Esophagus muscularis mucosa (tissue), 4 donors: Measurements from ENCODE around the gene SEH1L. TPM values are rescaled to one million over a fixed set of nuclear protein-coding genes. Genes with fewer than 3 reads are reported as not detected.
"Not testable (repeated sequence)": the region's sequence is repeated elsewhere in the genome, so short reads cannot be mapped to it uniquely, and the experiment has no call there.

Experiments used
- DNase-seq: peaks from one replicate; pipeline ENCODE4 v3.0.0-alpha.2; 2017; ENCODE audit errors: extremely low spot score
- H3K27ac ChIP-seq, 4 donors: fragments of 200-600 bp; sonication (generic); replicated peaks in 1 of 4; 1 replicate in 3 of 4; 2 replicates in 1 of 4; pipeline ENCODE4 v1.5.1; 2016 to 2019; ENCODE audit warnings: mild to moderate bottlenecking in 1 of 4
- H3K27me3 ChIP-seq, 4 donors: fragments of 200-600 bp; sonication (generic); one replicate each; pipeline versions ENCODE4 v1.5.1 to v1.6.0; 2016 to 2019
- H3K36me3 ChIP-seq, 4 donors: fragments of 200-600 bp; sonication (generic); one replicate each; pipeline ENCODE4 v1.5.1; 2016 to 2019
- H3K4me1 ChIP-seq, 4 donors: fragments of 200-600 bp; sonication (generic); one replicate each; pipeline ENCODE4 v1.5.1; 2016 to 2019
- H3K4me3 ChIP-seq, 4 donors: fragments of 200-600 bp; sonication (generic); 1 replicate in 2 of 4; 2 replicates in 2 of 4; pipeline ENCODE4 v1.5.1; 2016 to 2019; ENCODE audit warnings: mild to moderate bottlenecking in 4 of 4, moderate library complexity in 1 of 4
- H3K9me3 ChIP-seq, 4 donors: fragments of 200-600 bp; sonication (generic); 1 replicate in 3 of 4; 2 replicates in 1 of 4; pipeline ENCODE4 v1.5.1; 2016 to 2019
- EP300 ChIP-seq: sonication (generic); formaldehyde crosslinking; IDR thresholded peaks from one replicate; pipeline ENCODE4 v1.6.1; 2017; ENCODE audit warnings: antibody characterized with exemption
- POLR2A ChIP-seq: fragments of 450-650 bp; IDR thresholded peaks from one replicate; pipeline ENCODE4 v1.6.1; 2017; ENCODE audit warnings: antibody characterized with exemption, moderate library complexity, mild to moderate bottlenecking, low read depth
- POLR2AphosphoS5 ChIP-seq, 2 donors: sonication (generic); formaldehyde crosslinking; IDR thresholded peaks; one replicate each; pipeline ENCODE4 v1.6.1; 2017; ENCODE audit warnings: antibody characterized with exemption in 2 of 2
- WGBS: methylation state at CpG from one replicate; pipeline ENCODE4 v1.1.5; 2018; 5-methylcytosine and 5-hydroxymethylcytosine counted together
- intact Hi-C: fragments of 100-400 bp; cut with DNase I; formaldehyde crosslinking; loops from one replicate; pipeline ENCODE4 v1.15.1; 2023
- total RNA-seq, 4 donors: library from RNA; depleted of rRNA; stranded (reverse); fragments of >200 nt; gene quantifications; one replicate each; pipeline versions ENCODE4 v1.1.0 to v1.2.1, GENCODE V29; 2016
- TF ChIP-seq, protein P1 (sequence below), 3 experiments: fragments of 200-600 bp in 2 of 3; fragments of 450-650 bp in 1 of 3; sonication (generic) in 2 of 3; IDR thresholded peaks; one replicate each; pipeline ENCODE4 v1.5.1; 2017 to 2019; ENCODE audit warnings: antibody characterized with exemption in 3 of 3, mild to moderate bottlenecking in 2 of 3, moderate library complexity in 1 of 3

Gene SEH1L
- total RNA-seq, 4 donors from 2014 or later, result 18.0 to 42.6 (median 23.2) TPM

DNA sequence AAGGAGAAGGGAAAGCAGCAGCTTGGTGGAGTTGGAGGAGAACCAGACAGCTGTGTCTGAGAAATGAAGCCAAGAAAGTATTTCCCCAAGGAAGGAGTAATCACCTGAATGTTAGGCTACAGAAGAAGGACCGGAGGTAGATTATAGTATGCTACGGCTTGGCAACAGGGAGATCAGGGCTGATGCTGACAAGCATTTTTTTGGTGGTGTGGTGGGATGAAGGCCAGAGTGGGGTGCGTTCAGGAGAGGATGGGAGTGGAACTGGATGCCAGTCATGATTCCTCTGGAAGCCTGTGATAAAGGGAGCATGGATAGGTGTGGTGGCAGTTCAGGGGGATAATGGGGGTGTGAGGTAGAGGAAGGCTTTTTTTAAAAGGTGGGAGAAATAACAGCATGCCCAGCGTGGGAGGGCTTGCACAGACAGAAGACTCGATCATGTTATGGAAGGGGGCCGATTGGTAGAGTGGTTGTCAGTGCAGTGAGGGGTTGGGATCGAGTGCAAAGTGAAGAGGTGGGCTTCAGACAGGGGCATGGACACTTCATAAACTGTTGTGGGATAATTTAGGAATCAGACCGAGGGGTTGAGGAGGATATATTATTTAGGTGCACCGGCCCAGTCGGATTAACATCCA, 49.0 kb downstream of the SEH1L start:
- no peaks in the 10 kb centered on the region for H3K27me3 ChIP-seq
- DNase-seq, result no peak
- TF ChIP-seq POLR2AphosphoS5 (IDR thresholded peaks at IDR 0.05), result no peak
- no peak for TF ChIP-seq POLR2A
- TF ChIP-seq, protein P1, sequence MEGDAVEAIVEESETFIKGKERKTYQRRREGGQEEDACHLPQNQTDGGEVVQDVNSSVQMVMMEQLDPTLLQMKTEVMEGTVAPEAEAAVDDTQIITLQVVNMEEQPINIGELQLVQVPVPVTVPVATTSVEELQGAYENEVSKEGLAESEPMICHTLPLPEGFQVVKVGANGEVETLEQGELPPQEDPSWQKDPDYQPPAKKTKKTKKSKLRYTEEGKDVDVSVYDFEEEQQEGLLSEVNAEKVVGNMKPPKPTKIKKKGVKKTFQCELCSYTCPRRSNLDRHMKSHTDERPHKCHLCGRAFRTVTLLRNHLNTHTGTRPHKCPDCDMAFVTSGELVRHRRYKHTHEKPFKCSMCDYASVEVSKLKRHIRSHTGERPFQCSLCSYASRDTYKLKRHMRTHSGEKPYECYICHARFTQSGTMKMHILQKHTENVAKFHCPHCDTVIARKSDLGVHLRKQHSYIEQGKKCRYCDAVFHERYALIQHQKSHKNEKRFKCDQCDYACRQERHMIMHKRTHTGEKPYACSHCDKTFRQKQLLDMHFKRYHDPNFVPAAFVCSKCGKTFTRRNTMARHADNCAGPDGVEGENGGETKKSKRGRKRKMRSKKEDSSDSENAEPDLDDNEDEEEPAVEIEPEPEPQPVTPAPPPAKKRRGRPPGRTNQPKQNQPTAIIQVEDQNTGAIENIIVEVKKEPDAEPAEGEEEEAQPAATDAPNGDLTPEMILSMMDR (IDR thresholded peaks at IDR 0.05), result no peak
- no peak for TF ChIP-seq EP300
- H3K36me3 ChIP-seq, result peaks cover 4 to 17% (median 12%) of the 10 kb centered on the region in 4 donors
- H3K4me1 ChIP-seq, result peaks cover 12 to 26% (median 16%) of the 10 kb centered on the region in 4 donors
- no peak overlapping the region for H3K4me3 ChIP-seq
- no peak overlapping the region for H3K27ac ChIP-seq
- WGBS, result 89% methylated on average over 10 of the region's 10 CpGs
- intact Hi-C loops, result no loop called here
- no peaks in the 10 kb centered on the region for H3K9me3 ChIP-seq

DNA sequence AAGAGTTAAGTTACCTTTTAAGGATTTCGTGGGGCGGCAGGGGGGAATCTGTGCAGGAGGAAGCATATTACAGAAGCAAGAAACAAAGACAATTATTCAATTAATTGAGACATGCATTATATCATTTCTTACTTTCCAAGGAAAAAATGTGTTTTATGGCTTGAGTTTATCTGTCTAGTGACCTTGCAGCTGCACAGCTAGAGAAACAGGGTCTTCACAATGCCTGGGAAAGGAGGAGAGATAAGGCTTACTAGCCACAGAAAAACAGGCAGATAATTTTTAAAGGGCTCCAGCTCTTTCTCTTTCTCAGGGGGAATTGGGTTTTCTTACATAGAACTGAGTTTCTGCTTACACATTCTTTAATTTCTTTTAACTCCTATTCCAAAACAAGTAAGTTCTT, 49.5 kb downstream of the SEH1L start:
- Histone ChIP-seq H3K36me3 (peaks cover 4 to 22% (median 15%) of the 10 kb centered on the region in 4 donors), H3K4me1 (peaks cover 8 to 20% (median 11%) of the 10 kb centered on the region in 4 donors)
- DNase-seq, H3K4me3 ChIP-seq, H3K9me3 ChIP-seq, intact Hi-C loops, H3K27me3 ChIP-seq, H3K27ac ChIP-seq: not testable (repeated sequence)
- 83% methylated on average over 2 of the region's 2 CpGs for WGBS

DNA sequence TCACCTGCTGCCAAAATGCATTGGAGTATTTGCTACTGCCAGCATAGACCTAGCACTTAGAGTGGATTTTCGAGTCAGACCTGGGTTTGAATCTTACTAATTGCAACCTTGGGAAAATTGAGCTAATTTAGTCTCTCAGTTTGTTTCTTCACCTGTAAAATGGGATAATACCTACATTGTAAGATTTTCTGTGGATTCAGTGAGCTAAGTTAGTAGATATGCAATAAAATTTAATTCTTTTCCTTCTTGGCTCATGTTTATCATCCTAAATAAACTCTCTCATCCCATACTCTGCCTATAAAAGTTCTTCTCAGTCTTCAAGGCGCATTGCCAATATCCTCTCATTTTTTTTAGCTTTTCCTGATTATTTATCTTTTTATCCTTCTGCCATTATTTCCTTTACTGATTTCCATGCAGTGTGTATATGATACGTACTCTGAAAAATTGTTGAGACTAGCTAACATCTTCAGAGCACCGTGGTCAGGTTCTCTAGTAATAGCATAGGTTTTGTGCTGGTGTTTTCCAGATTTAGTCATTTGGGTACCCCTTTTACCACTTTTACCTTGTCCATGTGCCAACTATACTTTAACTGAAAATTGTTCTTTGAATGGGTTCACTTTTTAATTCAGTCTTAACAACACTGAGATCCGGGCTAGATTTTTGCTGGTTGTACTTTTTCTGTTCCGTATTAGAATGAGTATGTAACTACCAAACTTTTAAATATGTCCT, 50.7 kb downstream of the SEH1L start:
- no peak for TF ChIP-seq EP300
- TF ChIP-seq, protein P1 (IDR thresholded peaks at IDR 0.05), result no peak
- WGBS, result 87% methylated on average over 6 of the region's 6 CpGs
- Histone ChIP-seq H3K9me3 (no peaks in the 10 kb centered on the region), H3K27ac (no peak overlapping the region), H3K27me3 (no peaks in the 10 kb centered on the region), H3K36me3 (peaks cover 4 to 26% (median 18%) of the 10 kb centered on the region in 4 donors), H3K4me1 (peaks cover 0 to 8% (median under 1%) of the 10 kb centered on the region in 4 donors), H3K4me3 (no peak overlapping the region)
- DNase-seq, result no peak
- intact Hi-C loops, result no loop called here

DNA sequence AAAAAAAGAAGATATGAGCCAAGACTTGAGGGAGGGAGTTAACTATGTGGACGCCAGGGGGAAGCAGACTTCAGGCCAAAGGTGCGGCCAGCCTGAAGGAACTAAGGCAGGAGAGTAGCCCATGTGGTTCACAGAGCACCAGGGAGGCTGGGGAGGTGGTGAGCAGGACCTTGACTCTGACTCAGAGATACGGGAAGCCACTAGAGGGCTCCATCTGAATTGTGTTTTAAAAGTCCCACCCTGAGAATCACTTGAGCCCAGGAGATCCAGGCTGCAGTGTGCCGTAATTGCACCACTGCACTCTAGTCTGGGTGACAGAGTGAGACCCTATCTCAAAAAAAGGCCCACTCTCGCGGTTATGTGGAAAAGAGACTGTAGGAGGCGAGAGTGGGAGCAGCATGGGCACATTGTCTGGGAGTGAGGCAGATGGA, 55.7 kb downstream of the SEH1L start:
- TF ChIP-seq POLR2A, result no peak
- TF ChIP-seq, protein P1 (IDR thresholded peaks at IDR 0.05), result peak in 1 of 3 experiments; percentile 36
- no peak for DNase-seq
- 72% methylated on average over 6 of the region's 7 CpGs for WGBS
- intact Hi-C loops, result no loop called here
- no peak overlapping the region for H3K4me3 ChIP-seq
- no peaks in the 10 kb centered on the region for H3K9me3 ChIP-seq
- no peaks in the 10 kb centered on the region for H3K27me3 ChIP-seq
- H3K27ac ChIP-seq, result no peak overlapping the region
- H3K36me3 ChIP-seq, result peaks cover 7 to 33% (median 20%) of the 10 kb centered on the region in 4 donors
- H3K4me1 ChIP-seq, result peaks cover 0 to 5% (median 0%) of the 10 kb centered on the region in 4 donors

DNA sequence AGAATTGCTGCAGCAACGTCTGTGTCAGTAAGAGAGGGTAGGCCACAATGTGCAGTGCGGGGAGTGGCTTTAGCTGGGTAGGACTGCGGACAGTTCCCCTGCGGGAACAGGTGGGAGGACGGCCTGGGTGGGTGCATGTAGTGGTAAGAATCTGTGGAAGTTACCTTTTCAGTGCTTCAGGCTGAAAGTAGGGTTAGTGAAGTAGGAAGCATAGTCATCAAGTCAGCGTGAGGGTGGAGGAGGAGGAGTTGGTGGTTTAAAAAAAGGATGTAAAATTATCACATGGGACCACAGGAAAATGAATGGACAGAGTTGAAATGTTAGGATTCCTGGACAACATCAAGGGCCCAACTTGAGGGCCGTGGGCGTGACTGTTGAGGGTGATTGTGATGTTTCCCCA, 56.6 kb downstream of the SEH1L start:
- H3K4me1 ChIP-seq, result peaks cover 0 to 5% (median 0%) of the 10 kb centered on the region in 4 donors
- no peaks in the 10 kb centered on the region for H3K9me3 ChIP-seq
- intact Hi-C loops, result no loop called here

More for the DNA sequence above, 56.6 kb downstream of the SEH1L start:
- DNase-seq, result no peak
- peaks cover 9 to 42% (median 28%) of the 10 kb centered on the region in 4 donors for H3K36me3 ChIP-seq
- whole genome bisulfite sequencing, result 95% methylated on average over 8 of the region's 8 CpGs
- no peaks in the 10 kb centered on the region for H3K27me3 ChIP-seq
- no peak overlapping the region for H3K4me3 ChIP-seq
- TF ChIP-seq, protein P1 (IDR thresholded peaks at IDR 0.05), result no peak
- TF ChIP-seq POLR2A (no peak), POLR2AphosphoS5 (IDR thresholded peaks at IDR 0.05) (no peak), EP300 (no peak)
- H3K27ac ChIP-seq, result no peak overlapping the region
